Measurements from ENCODE around the gene AMIGO1.
A peak's percentile ranks its signal among the peaks of the same experiment; 100 is the strongest.

DNA sequence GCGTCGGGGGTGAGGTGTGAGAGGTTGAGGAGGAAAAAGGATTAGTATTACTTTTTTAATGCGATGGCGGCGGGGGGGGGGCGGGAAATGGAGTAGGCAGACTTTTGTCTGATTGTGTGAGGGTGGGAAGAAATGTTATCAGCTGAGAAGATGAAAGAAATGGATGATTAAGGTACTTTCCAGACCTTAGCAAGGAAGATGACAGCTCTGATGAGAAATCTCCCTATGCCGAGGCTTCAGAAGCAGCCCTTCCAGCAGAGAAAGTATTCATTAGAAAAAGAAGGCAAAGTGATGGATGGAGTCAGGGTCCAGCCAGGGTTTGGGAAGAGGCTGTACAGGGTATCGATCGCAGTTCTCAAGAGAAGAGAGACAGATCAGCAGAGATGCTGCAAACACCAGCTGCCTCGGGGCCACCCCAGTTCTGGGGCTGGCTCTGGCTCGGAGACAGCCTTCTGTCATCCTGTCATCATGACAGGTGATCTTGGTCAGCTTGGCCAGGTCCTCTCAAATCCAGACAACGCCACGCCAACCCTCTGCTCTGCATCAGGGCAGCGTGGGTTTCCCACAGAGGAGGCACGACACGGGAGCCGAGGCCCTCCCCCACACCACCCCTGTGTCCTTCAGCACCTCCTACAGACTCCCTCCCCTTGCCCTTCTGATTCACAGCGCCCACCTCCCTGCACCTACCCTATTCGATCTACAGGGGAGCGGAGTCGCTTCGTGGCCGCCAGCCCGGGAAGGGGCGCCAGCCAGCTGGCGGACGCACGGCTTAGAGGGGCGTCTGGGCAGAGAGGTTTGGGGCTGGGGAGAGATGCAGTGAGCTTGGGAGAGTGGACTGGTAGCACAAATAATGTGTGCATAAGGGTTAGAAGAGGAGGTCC, 26.5 kb downstream of the AMIGO1 start:
- no peak for TF ChIP-seq POLR2A (IDR thresholded peaks at IDR 0.05)
- TF ChIP-seq, protein P1, sequence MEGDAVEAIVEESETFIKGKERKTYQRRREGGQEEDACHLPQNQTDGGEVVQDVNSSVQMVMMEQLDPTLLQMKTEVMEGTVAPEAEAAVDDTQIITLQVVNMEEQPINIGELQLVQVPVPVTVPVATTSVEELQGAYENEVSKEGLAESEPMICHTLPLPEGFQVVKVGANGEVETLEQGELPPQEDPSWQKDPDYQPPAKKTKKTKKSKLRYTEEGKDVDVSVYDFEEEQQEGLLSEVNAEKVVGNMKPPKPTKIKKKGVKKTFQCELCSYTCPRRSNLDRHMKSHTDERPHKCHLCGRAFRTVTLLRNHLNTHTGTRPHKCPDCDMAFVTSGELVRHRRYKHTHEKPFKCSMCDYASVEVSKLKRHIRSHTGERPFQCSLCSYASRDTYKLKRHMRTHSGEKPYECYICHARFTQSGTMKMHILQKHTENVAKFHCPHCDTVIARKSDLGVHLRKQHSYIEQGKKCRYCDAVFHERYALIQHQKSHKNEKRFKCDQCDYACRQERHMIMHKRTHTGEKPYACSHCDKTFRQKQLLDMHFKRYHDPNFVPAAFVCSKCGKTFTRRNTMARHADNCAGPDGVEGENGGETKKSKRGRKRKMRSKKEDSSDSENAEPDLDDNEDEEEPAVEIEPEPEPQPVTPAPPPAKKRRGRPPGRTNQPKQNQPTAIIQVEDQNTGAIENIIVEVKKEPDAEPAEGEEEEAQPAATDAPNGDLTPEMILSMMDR (IDR thresholded peaks at IDR 0.05), result peak in 2 of 6 experiments; percentile 19 to 30

Data from adrenal gland (tissue), 5 donors.